ENCODE measurements around the gene DTNB.

DNA sequence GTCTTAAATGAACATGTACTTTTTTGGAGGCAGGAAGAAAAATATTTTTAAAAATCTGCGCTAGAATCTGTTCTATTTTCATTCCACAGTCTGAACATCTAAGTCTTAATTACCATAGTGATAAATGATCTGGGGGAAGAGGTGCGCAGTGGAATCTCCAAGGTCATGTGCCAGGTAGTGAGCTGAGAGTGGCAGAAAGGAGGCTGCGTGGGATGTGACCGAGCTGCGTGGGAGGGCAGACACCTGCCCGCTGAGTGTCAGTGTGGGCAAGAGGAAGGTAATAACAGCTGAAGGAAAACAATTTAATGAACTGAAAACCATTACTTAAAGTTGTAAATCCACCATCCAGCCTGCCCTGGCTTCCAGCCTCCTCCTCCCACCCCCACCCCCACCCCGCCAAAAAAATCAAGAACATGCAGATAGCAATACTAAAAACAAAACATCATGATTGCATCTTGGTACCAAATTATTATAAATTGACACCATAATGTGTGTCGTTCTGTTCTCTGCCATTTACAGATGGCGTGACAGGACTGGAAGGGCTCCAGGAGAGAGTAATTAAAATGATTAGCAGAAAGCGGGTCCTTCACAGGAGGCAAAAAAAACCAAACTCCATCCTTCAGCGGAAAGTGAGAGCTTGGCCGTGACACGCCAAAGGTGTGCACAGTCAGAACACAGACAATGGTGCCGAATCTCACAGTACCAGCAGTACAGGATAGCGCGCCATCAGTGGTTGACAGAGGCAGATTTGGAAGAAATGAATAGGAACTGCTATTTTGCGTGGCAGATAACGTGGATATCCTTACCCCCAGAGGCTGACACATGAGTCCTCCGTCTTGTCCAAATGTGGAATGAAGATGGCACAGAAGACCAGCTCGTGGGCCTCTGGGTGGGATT, 11.4 kb upstream of the DTNB start:
- TF ChIP-seq POLR2AphosphoS5 (IDR thresholded peaks at IDR 0.05; ENCODE audit: low read depth, low read length) = no peak
- TF ChIP-seq TAF1 (IDR thresholded peaks at IDR 0.05; ENCODE audit: borderline replicate concordance, insufficient read depth, low read length) = no peak

All from PFSK-1 (cell line).